MM.1S (cell line): ENCODE data around the gene UNC5C.

Source experiments
- CTCF ChIP-seq: fragments of 300-600 bp; sonication (generic); IDR thresholded peaks from 2 replicates; pipeline ENCODE4 v1.5.1; 2016; ENCODE audit warnings: antibody characterized with exemption, low read length, mixed read lengths
- EZH2 ChIP-seq: fragments of 300-600 bp; sonication (generic); optimal IDR thresholded peaks from 2 replicates; pipeline ENCODE3; 2017; ENCODE audit warnings: low read depth, mild to moderate bottlenecking, antibody characterized with exemption, low read length, mixed read lengths

- TF ChIP-seq CTCF (no peak), EZH2 (no peak)
Measured at GRCh38 chr4:95256108-95256835, 292.5 kb downstream of the UNC5C start.
